ENCODE measurements around the gene PHRF1. TPM values are rescaled to one million over a fixed set of nuclear protein-coding genes. Genes with fewer than 3 reads are reported as not detected.

The PHRF1 gene
- total and polyA plus RNA-seq, 9 donors: 13.1 to 23.1 (median 20.1) TPM

- WGBS (ENCODE audit: insufficient coverage): 84% methylated on average over 5 of the region's 7 CpGs
- no peak overlapping the region for H3K27ac ChIP-seq (ENCODE audit: low read length)
- no peak for DNase-seq
- H3K27me3 ChIP-seq (ENCODE audit: control insufficient read depth, insufficient read depth, low read length): no peaks in the 10 kb centered on the region
- H3K36me3 ChIP-seq (ENCODE audit: control insufficient read depth, insufficient read depth, low read length): peaks cover 36% of the 10 kb centered on the region
- no peaks in the 10 kb centered on the region for H3K4me1 ChIP-seq (ENCODE audit: control insufficient read depth, insufficient read depth, low read length)
- H3K9me3 ChIP-seq (replicated peaks; ENCODE audit: control insufficient read depth, low read depth, low read length): no peaks in the 10 kb centered on the region
- no peak overlapping the region for H3K4me3 ChIP-seq (ENCODE audit: low read length)
These were observed 80.6 kb downstream of the PHRF1 start for GRCh38 chr11:656866-657265.

- no peaks in the 10 kb centered on the region for H3K9me3 ChIP-seq (replicated peaks; ENCODE audit: control insufficient read depth, low read depth, low read length)
- no peak overlapping the region for H3K4me3 ChIP-seq (ENCODE audit: low read length)
- 84% methylated on average over 8 of the region's 14 CpGs for WGBS (ENCODE audit: insufficient coverage)
- H3K36me3 ChIP-seq (ENCODE audit: control insufficient read depth, insufficient read depth, low read length): peaks cover 42% of the 10 kb centered on the region
- H3K27ac ChIP-seq (ENCODE audit: low read length): no peak overlapping the region
- no peaks in the 10 kb centered on the region for H3K27me3 ChIP-seq (ENCODE audit: control insufficient read depth, insufficient read depth, low read length)
- no peak for DNase-seq
- H3K4me1 ChIP-seq (ENCODE audit: control insufficient read depth, insufficient read depth, low read length): peaks cover under 1% of the 10 kb centered on the region
These were observed 81.4 kb downstream of the PHRF1 start for GRCh38 chr11:657691-658126.

GRCh38 chr11:659532-660085 is 83.3 kb downstream of the PHRF1 start:
- H3K9me3 ChIP-seq (replicated peaks; ENCODE audit: control insufficient read depth, low read depth, low read length): no peaks in the 10 kb centered on the region
- no peaks in the 10 kb centered on the region for H3K27me3 ChIP-seq (ENCODE audit: control insufficient read depth, insufficient read depth, low read length)
- H3K36me3 ChIP-seq (ENCODE audit: control insufficient read depth, insufficient read depth, low read length): peaks cover 47% of the 10 kb centered on the region
- no peak for DNase-seq
- peaks cover 3% of the 10 kb centered on the region for H3K4me1 ChIP-seq (ENCODE audit: control insufficient read depth, insufficient read depth, low read length)
- 88% methylated on average over 16 of the region's 16 CpGs for WGBS (ENCODE audit: insufficient coverage)
- no peak overlapping the region for H3K4me3 ChIP-seq (ENCODE audit: low read length)
- H3K27ac ChIP-seq (ENCODE audit: low read length): no peak overlapping the region

DNA sequence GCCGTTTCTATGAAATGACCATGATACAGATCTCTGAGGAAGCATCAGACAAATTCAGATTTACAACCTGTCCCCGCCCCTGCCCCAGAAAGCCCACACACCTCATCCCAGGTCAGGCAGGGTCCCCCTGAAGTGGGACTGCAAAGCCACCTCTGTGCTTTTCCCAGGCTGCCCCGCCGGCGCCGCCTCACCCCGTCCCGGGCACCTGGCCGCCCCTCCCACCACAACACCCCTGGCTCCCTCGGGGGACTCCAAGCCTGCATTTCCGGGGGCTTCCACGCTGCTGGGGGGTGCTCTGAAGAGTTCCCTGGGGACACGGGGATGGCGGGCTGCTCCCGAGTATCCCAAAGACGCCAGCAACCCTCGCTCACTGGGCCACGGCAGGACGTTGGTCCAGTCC is 84.0 kb downstream of the PHRF1 start:
- Histone ChIP-seq H3K4me1 (ENCODE audit: control insufficient read depth, insufficient read depth, low read length) (peaks cover 3% of the 10 kb centered on the region), H3K27me3 (ENCODE audit: control insufficient read depth, insufficient read depth, low read length) (no peaks in the 10 kb centered on the region), H3K4me3 (ENCODE audit: low read length) (no peak overlapping the region), H3K36me3 (ENCODE audit: control insufficient read depth, insufficient read depth, low read length) (peaks cover 47% of the 10 kb centered on the region), H3K9me3 (replicated peaks; ENCODE audit: control insufficient read depth, low read depth, low read length) (no peaks in the 10 kb centered on the region), H3K27ac (ENCODE audit: low read length) (no peak overlapping the region)
- 80% methylated on average over 14 of the region's 19 CpGs for WGBS (ENCODE audit: insufficient coverage)
- no peak for DNase-seq

DNA sequence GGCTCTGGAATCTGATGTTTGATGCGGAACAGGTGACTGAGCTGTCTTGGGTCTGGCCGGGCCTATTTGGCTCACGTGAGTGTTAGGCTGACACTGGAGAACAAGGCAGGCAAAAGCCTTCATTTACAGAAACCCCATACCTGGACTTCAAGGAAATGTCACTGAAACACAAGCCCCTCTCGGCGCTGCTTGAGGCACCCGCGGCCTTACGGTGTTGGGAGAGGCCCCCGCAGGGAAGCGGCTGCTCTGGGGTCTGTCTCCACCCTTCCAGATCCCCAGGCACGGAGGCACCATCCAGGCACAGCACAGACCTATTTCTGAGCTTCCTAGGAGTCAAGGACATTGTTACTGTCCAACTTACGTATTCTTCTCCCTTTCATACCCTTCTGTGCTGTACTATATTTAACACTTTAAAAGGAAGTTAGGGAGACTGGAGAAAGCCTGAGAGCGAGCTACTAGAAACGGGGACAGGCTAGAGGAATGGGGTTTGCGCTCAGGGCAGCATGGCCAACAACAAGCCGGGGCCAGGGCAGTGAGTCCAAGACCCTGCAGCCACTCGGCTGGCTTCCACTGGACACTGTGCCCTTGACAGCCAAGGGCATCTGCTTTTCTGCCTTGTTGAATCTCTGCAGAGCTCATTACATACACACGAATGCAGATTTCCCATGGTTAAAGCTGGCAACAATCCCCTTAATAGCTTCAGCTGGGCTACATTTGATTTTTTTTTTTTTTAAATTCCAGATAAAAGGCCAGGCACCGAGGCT is 84.6 kb downstream of the PHRF1 start:
- peaks cover 8% of the 10 kb centered on the region for H3K4me1 ChIP-seq (ENCODE audit: control insufficient read depth, insufficient read depth, low read length)
- peaks cover 49% of the 10 kb centered on the region for H3K36me3 ChIP-seq (ENCODE audit: control insufficient read depth, insufficient read depth, low read length)
- 82% methylated on average over 12 of the region's 19 CpGs for WGBS (ENCODE audit: insufficient coverage)
- H3K4me3 ChIP-seq (ENCODE audit: low read length): no peak overlapping the region
- DNase-seq: no peak
- no peaks in the 10 kb centered on the region for H3K27me3 ChIP-seq (ENCODE audit: control insufficient read depth, insufficient read depth, low read length)
- no peaks in the 10 kb centered on the region for H3K9me3 ChIP-seq (replicated peaks; ENCODE audit: control insufficient read depth, low read depth, low read length)
- H3K27ac ChIP-seq (ENCODE audit: low read length): no peak overlapping the region

Other genes with a start within 250 kb of the PHRF1 start
- 14.4 TPM for gene B4GALNT4, start 207.0 kb upstream of the PHRF1 start, total RNA-seq
- 10 to 100 TPM; 12.9 to 34.1 (median 21.7) TPM for gene B4GALNT4, start 207.0 kb upstream of the PHRF1 start, polyA plus RNA-seq (ENCODE audit: insufficient read depth in 1 of 8, insufficient read length in 8 of 8, low replicate concordance in 1 of 8)
- 0.13 TPM for gene PKP3, start 182.3 kb upstream of the PHRF1 start, total RNA-seq
- 10 to 100 TPM in 1 of 8 donors, 1 to 10 TPM in 1, under 1 TPM in 6; 0.16 to 10.5 (median 0.61) TPM for gene PKP3, start 182.3 kb upstream of the PHRF1 start, polyA plus RNA-seq (ENCODE audit: insufficient read depth in 1 of 8, insufficient read length in 8 of 8, low replicate concordance in 1 of 8)
- 16.5 TPM for gene SIGIRR, start 161.5 kb upstream of the PHRF1 start, total RNA-seq
- gene SIGIRR, start 161.5 kb upstream of the PHRF1 start, polyA plus RNA-seq (ENCODE audit: insufficient read depth in 1 of 8, insufficient read length in 8 of 8, low replicate concordance in 1 of 8): 10 to 100 TPM in 7 of 8 donors, 1 to 10 TPM in 1; 9.4 to 26.3 (median 15.5) TPM
- gene ANO9, start 134.5 kb upstream of the PHRF1 start, total RNA-seq: 0.09 TPM
- 1 to 10 TPM in 3 of 8 donors, under 1 TPM in 5; 0.23 to 5.6 (median 0.37) TPM for gene ANO9, start 134.5 kb upstream of the PHRF1 start, polyA plus RNA-seq (ENCODE audit: insufficient read depth in 1 of 8, insufficient read length in 8 of 8, low replicate concordance in 1 of 8)
- gene PTDSS2, start 126.2 kb upstream of the PHRF1 start, total RNA-seq: 19.4 TPM
- gene PTDSS2, start 126.2 kb upstream of the PHRF1 start, polyA plus RNA-seq (ENCODE audit: insufficient read depth in 1 of 8, insufficient read length in 8 of 8, low replicate concordance in 1 of 8): 10 to 100 TPM; 25.6 to 47.2 (median 30.4) TPM
- 89.5 TPM for gene RNH1, start 69.2 kb upstream of the PHRF1 start, total RNA-seq
- 100 to 1,000 TPM in 4 of 8 donors, 10 to 100 TPM in 4; 89.6 to 107 (median 99.6) TPM for gene RNH1, start 69.2 kb upstream of the PHRF1 start, polyA plus RNA-seq (ENCODE audit: insufficient read depth in 1 of 8, insufficient read length in 8 of 8, low replicate concordance in 1 of 8)
- 90.4 TPM for gene HRAS, start 40.9 kb upstream of the PHRF1 start, total RNA-seq
- gene HRAS, start 40.9 kb upstream of the PHRF1 start, polyA plus RNA-seq (ENCODE audit: insufficient read depth in 1 of 8, insufficient read length in 8 of 8, low replicate concordance in 1 of 8): 100 to 1,000 TPM in 5 of 8 donors, 10 to 100 TPM in 3; 78.8 to 143 (median 119) TPM
- 2.0 TPM for gene LRRC56, start 38.9 kb upstream of the PHRF1 start, total RNA-seq
- gene LRRC56, start 38.9 kb upstream of the PHRF1 start, polyA plus RNA-seq (ENCODE audit: insufficient read depth in 1 of 8, insufficient read length in 8 of 8, low replicate concordance in 1 of 8): 1 to 10 TPM; 1.7 to 8.4 (median 5.9) TPM
- 0.22 TPM for gene LMNTD2, start 15.7 kb upstream of the PHRF1 start, total RNA-seq
- gene LMNTD2, start 15.7 kb upstream of the PHRF1 start, polyA plus RNA-seq (ENCODE audit: insufficient read depth in 1 of 8, insufficient read length in 8 of 8, low replicate concordance in 1 of 8): 1 to 10 TPM in 2 of 8 donors, under 1 TPM in 6; 0.25 to 1.5 (median 0.62) TPM
- 2.3 TPM for gene RASSF7, start 15.5 kb upstream of the PHRF1 start, total RNA-seq
- 1 to 10 TPM; 2.3 to 4.4 (median 2.6) TPM for gene RASSF7, start 15.5 kb upstream of the PHRF1 start, polyA plus RNA-seq (ENCODE audit: insufficient read depth in 1 of 8, insufficient read length in 8 of 8, low replicate concordance in 1 of 8)
- 11.3 TPM for gene IRF7, start 39.5 kb downstream of the PHRF1 start, total RNA-seq
- gene IRF7, start 39.5 kb downstream of the PHRF1 start, polyA plus RNA-seq (ENCODE audit: insufficient read depth in 1 of 8, insufficient read length in 8 of 8, low replicate concordance in 1 of 8): 10 to 100 TPM in 3 of 8 donors, 1 to 10 TPM in 5; 7.8 to 14.7 (median 9.6) TPM
- gene CDHR5, start 48.5 kb downstream of the PHRF1 start, total RNA-seq: 0.75 TPM
- gene CDHR5, start 48.5 kb downstream of the PHRF1 start, polyA plus RNA-seq (ENCODE audit: insufficient read depth in 1 of 8, insufficient read length in 8 of 8, low replicate concordance in 1 of 8): 10 to 100 TPM in 1 of 8 donors, 1 to 10 TPM in 6, under 1 TPM in 1; 0.65 to 33.7 (median 1.4) TPM
- gene SCT, start 50.7 kb downstream of the PHRF1 start, total RNA-seq: 55.2 TPM
- 100 to 1,000 TPM in 2 of 8 donors, 10 to 100 TPM in 6; 37.0 to 126 (median 66.4) TPM for gene SCT, start 50.7 kb downstream of the PHRF1 start, polyA plus RNA-seq (ENCODE audit: insufficient read depth in 1 of 8, insufficient read length in 8 of 8, low replicate concordance in 1 of 8)
- gene DRD4, start 60.8 kb downstream of the PHRF1 start, total RNA-seq: 0.22 TPM
- gene DRD4, start 60.8 kb downstream of the PHRF1 start, polyA plus RNA-seq (ENCODE audit: insufficient read depth in 1 of 8, insufficient read length in 8 of 8, low replicate concordance in 1 of 8): 1 to 10 TPM in 2 of 8 donors, under 1 TPM in 6; 0.18 to 2.0 (median 0.83) TPM
- gene DEAF1, start 118.8 kb downstream of the PHRF1 start, total RNA-seq: 22.7 TPM
- gene DEAF1, start 118.8 kb downstream of the PHRF1 start, polyA plus RNA-seq (ENCODE audit: insufficient read depth in 1 of 8, insufficient read length in 8 of 8, low replicate concordance in 1 of 8): 10 to 100 TPM; 29.3 to 38.9 (median 31.7) TPM
- 11.8 TPM for gene TMEM80, start 119.3 kb downstream of the PHRF1 start, total RNA-seq
- gene TMEM80, start 119.3 kb downstream of the PHRF1 start, polyA plus RNA-seq (ENCODE audit: insufficient read depth in 1 of 8, insufficient read length in 8 of 8, low replicate concordance in 1 of 8): 10 to 100 TPM; 10.1 to 26.0 (median 20.1) TPM
- gene EPS8L2, start 129.8 kb downstream of the PHRF1 start, total RNA-seq: 1.6 TPM
- gene EPS8L2, start 129.8 kb downstream of the PHRF1 start, polyA plus RNA-seq (ENCODE audit: insufficient read depth in 1 of 8, insufficient read length in 8 of 8, low replicate concordance in 1 of 8): 10 to 100 TPM in 1 of 8 donors, 1 to 10 TPM in 7; 1.5 to 14.1 (median 2.2) TPM
- gene TALDO1, start 171.0 kb downstream of the PHRF1 start, total RNA-seq: 62.7 TPM
- 10 to 100 TPM; 60.2 to 79.9 (median 71.3) TPM for gene TALDO1, start 171.0 kb downstream of the PHRF1 start, polyA plus RNA-seq (ENCODE audit: insufficient read depth in 1 of 8, insufficient read length in 8 of 8, low replicate concordance in 1 of 8)
- 18.1 TPM for gene GATD1, start 201.0 kb downstream of the PHRF1 start, total RNA-seq
- gene GATD1, start 201.0 kb downstream of the PHRF1 start, polyA plus RNA-seq (ENCODE audit: insufficient read depth in 1 of 8, insufficient read length in 8 of 8, low replicate concordance in 1 of 8): 10 to 100 TPM; 38.9 to 53.2 (median 44.8) TPM
- gene CEND1, start 213.6 kb downstream of the PHRF1 start, total RNA-seq: 0.04 TPM
- 1 to 10 TPM in 1 of 8 donors, under 1 TPM in 7; 0.36 to 1.5 (median 0.56) TPM for gene CEND1, start 213.6 kb downstream of the PHRF1 start, polyA plus RNA-seq (ENCODE audit: insufficient read depth in 1 of 8, insufficient read length in 8 of 8, low replicate concordance in 1 of 8)
- gene SLC25A22, start 221.8 kb downstream of the PHRF1 start, total RNA-seq: 5.4 TPM
- gene SLC25A22, start 221.8 kb downstream of the PHRF1 start, polyA plus RNA-seq (ENCODE audit: insufficient read depth in 1 of 8, insufficient read length in 8 of 8, low replicate concordance in 1 of 8): 10 to 100 TPM; 10.4 to 15.8 (median 14.2) TPM
- gene PIDD1, start 228.8 kb downstream of the PHRF1 start, total RNA-seq: 3.9 TPM
- gene PIDD1, start 228.8 kb downstream of the PHRF1 start, polyA plus RNA-seq (ENCODE audit: insufficient read depth in 1 of 8, insufficient read length in 8 of 8, low replicate concordance in 1 of 8): 10 to 100 TPM in 4 of 8 donors, 1 to 10 TPM in 4; 5.5 to 13.7 (median 10.0) TPM
- gene RPLP2, start 233.5 kb downstream of the PHRF1 start, total RNA-seq: 2,004 TPM
- 1,000 to 10,000 TPM; 1,485 to 2,136 (median 1,739) TPM for gene RPLP2, start 233.5 kb downstream of the PHRF1 start, polyA plus RNA-seq (ENCODE audit: insufficient read depth in 1 of 8, insufficient read length in 8 of 8, low replicate concordance in 1 of 8)
- 9.0 TPM for gene PNPLA2, start 242.4 kb downstream of the PHRF1 start, total RNA-seq
- 10 to 100 TPM; 19.4 to 46.1 (median 28.4) TPM for gene PNPLA2, start 242.4 kb downstream of the PHRF1 start, polyA plus RNA-seq (ENCODE audit: insufficient read depth in 1 of 8, insufficient read length in 8 of 8, low replicate concordance in 1 of 8)

Measured in muscle of leg (tissue), 11 donors.